Fibroblast of lung (primary cell): ENCODE results near the gene PDE2A. TPM values are rescaled to one million over a fixed set of nuclear protein-coding genes. Genes with fewer than 3 reads are reported as not detected.

ENCODE experiments used
- DNase-seq, 2 donors: peaks; one replicate each; pipeline versions ENCODE4 v3.0.0 to v3.0.0-alpha.2; 2010; ENCODE audit warnings: low read depth in 2 of 2
- H2AFZ ChIP-seq: 2 replicates; pipeline ENCODE4 v1.5.1; 2012; ENCODE audit warnings: low read length, control low read depth, inconsistent platforms
- H3K27ac ChIP-seq: 2 replicates; pipeline ENCODE4 v1.5.1; 2011; ENCODE audit warnings: low read length, control low read depth; ENCODE audit not compliant: insufficient read depth
- H3K27me3 ChIP-seq: 2 replicates; pipeline ENCODE4 v1.5.1; 2011; ENCODE audit warnings: mild to moderate bottlenecking, low read length; ENCODE audit not compliant: control insufficient read depth, insufficient read depth
- H3K36me3 ChIP-seq: 2 replicates; pipeline ENCODE4 v1.5.1; 2011; ENCODE audit warnings: low read length; ENCODE audit not compliant: control insufficient read depth, insufficient read depth
- H3K4me1 ChIP-seq: 2 replicates; pipeline ENCODE4 v1.5.1; 2011; ENCODE audit warnings: low read length; ENCODE audit not compliant: control insufficient read depth, insufficient read depth; ENCODE audit errors: extremely low read depth
- H3K4me2 ChIP-seq: 2 replicates; pipeline ENCODE4 v1.5.1; 2011; ENCODE audit warnings: low read length, control low read depth; ENCODE audit not compliant: insufficient read depth; ENCODE audit errors: extremely low read depth
- H3K4me3 ChIP-seq, 4 experiments: fragments of 200-600 bp in 1 of 4; sonication (generic) in 1 of 4; replicated peaks in 1 of 4; 2 replicates each; pipeline ENCODE4 v1.5.1; 2011 to 2016; ENCODE audit warnings: low read length in 4 of 4, low read depth in 3 of 4, mild to moderate bottlenecking in 3 of 4, control low read depth in 2 of 4, inconsistent platforms in 1 of 4, mixed read lengths in 1 of 4; ENCODE audit not compliant: insufficient read depth in 1 of 4; ENCODE audit errors: control extremely low read depth in 1 of 4
- H3K79me2 ChIP-seq: 2 replicates; pipeline ENCODE4 v1.5.1; 2012; ENCODE audit warnings: mild to moderate bottlenecking, low read length, inconsistent platforms; ENCODE audit not compliant: control insufficient read depth, insufficient read depth
- H3K9ac ChIP-seq: 2 replicates; pipeline ENCODE4 v1.5.1; 2011; ENCODE audit warnings: mild to moderate bottlenecking, low read length, control low read depth; ENCODE audit not compliant: insufficient read depth
- H3K9me3 ChIP-seq: 2 replicates; pipeline ENCODE4 v1.5.1; 2012; ENCODE audit warnings: low read depth, low read length; ENCODE audit not compliant: control insufficient read depth, insufficient read depth
- H4K20me1 ChIP-seq: 2 replicates; pipeline ENCODE4 v1.5.1; 2011; ENCODE audit warnings: low read length; ENCODE audit not compliant: control insufficient read depth, insufficient read depth; ENCODE audit errors: extremely low read depth
- CTCF ChIP-seq, 2 donors: IDR thresholded peaks in 1 of 2; conservative IDR thresholded peaks in 1 of 2; 1 replicate in 1 of 2; 2 replicates in 1 of 2; pipeline ENCODE4 v1.5.1; 2011 to 2012; ENCODE audit warnings: low read length in 2 of 2, control low read depth in 1 of 2, inconsistent platforms in 1 of 2, low read depth in 1 of 2, mild to moderate bottlenecking in 1 of 2
- EZH2 ChIP-seq: IDR thresholded peaks from 2 replicates; pipeline ENCODE4 v1.5.1; 2012; ENCODE audit warnings: low read length, control low read depth, mild to moderate bottlenecking; ENCODE audit errors: missing control alignments
- polyA plus RNA-seq, 2 donors: library from polyadenylated mRNA; depleted of rRNA in 1 of 2; stranded (reverse) in 1 of 2; unstranded in 1 of 2; fragments of >200 nt; gene quantifications; 2 replicates each; pipeline ENCODE4 v1.2.1, GENCODE V29; 2011 to 2012; ENCODE audit warnings: missing spikeins in 1 of 2
- total RNA-seq: library from RNA; depleted of rRNA; stranded (reverse); fragments of >200 nt; gene quantifications from 2 replicates; pipeline ENCODE4 v1.2.1, GENCODE V29; 2014

The PDE2A gene
- total and polyA plus RNA-seq, 2 donors (not counting 1 experiment from before 2014, with no cell fraction given) = 0.50 to 2.6 TPM

DNA sequence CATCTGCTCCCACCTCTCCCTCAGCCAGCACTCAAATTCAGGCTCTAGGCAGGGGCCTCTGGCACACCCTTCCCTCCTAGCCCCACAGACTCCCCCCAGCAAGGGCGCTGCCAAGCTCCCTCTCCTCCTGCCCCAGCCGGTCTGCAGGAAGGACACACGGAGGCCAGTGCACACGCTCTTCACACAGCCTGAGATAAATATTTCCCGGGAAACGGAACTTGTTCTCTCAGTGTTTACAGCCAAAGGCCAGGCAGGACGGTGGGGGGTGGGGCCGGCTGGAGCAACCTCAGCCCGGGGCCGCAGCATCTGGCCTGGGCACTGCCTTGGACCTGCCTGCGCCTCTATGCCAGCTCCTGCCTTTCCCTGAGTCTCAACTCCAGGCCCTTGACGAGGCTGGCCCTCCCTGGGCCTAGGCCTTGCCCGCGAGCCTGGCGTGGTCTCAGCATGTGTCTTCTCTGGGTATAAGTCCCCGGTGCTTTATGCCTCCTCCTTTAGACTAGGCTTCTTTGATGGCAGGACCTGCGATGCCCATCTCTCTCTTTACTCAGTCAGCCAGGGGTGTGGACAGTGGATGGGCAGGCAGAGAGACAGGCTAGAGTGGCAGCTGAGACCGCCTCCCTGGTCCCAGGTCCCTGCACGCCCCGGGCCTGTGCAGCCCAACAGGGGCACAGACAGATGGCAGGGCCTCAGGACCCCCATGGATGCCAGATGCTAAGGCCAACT, 48.4 kb downstream of the PDE2A start:
- no peaks in the 10 kb centered on the region for H3K4me1 ChIP-seq
- peak overlapping the region; percentile 35 for H2AFZ ChIP-seq
- no peaks in the 10 kb centered on the region for H3K9me3 ChIP-seq
- peak in 1 of 2 donors; percentile 36 for DNase-seq
- no peak for TF ChIP-seq CTCF (conservative IDR thresholded peaks at IDR 0.05 in 1 of 2, IDR thresholded peaks at IDR 0.05 in 1 of 2; ENCODE audit: low read depth in 1 of 2, low read length in 2 of 2)
- TF ChIP-seq EZH2 = no peak
- H3K36me3 ChIP-seq = no peaks in the 10 kb centered on the region
- H3K27ac ChIP-seq = no peak overlapping the region
- H3K9ac ChIP-seq = no peak overlapping the region
- no peaks in the 10 kb centered on the region for H4K20me1 ChIP-seq
- no peak overlapping the region for H3K4me3 ChIP-seq
- no peak overlapping the region for H3K4me2 ChIP-seq
- H3K27me3 ChIP-seq = no peaks in the 10 kb centered on the region
- H3K79me2 ChIP-seq = no peaks in the 10 kb centered on the region

DNA sequence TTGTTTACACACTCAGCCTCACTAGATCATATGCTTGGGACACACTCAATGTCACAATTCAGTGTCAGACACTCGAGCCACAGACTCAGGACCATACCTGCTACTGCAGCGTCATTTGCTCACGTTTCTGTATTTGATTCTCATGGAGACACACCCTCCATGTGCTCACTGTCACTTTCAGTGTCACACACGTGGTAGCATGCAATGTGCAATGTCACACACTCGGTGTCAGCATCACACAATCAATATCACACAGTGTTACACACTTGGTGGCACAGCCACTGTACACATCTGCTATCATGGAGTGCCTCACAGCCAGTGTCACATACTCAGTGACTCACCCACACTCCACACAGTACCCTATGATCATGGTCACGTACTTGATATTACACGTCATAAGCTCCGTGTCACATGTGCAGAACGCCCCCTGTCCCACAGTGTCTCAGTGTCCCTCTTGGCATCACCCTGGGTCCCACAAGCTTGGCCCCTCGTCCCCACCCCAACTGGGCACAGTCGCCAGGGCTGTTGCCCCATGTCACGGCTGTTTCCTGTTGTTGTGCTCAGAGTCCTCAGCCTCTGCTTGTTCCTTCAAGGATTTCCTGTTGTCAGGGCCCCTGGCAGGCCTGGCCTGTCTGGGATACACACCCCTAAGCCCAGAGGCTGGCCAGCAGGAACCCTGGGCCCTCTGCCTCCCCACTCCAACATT, 49.6 kb downstream of the PDE2A start:
- H4K20me1 ChIP-seq = no peaks in the 10 kb centered on the region
- no peak overlapping the region for H3K27ac ChIP-seq
- H3K36me3 ChIP-seq = no peaks in the 10 kb centered on the region
- DNase-seq = no peak
- H2AFZ ChIP-seq = no peak overlapping the region
- TF ChIP-seq CTCF (conservative IDR thresholded peaks at IDR 0.05 in 1 of 2, IDR thresholded peaks at IDR 0.05 in 1 of 2; ENCODE audit: low read depth in 1 of 2, low read length in 2 of 2) = no peak
- TF ChIP-seq EZH2 = peak; percentile 34
- H3K4me2 ChIP-seq = no peak overlapping the region
- no peak overlapping the region for H3K4me3 ChIP-seq
- no peaks in the 10 kb centered on the region for H3K4me1 ChIP-seq
- no peaks in the 10 kb centered on the region for H3K79me2 ChIP-seq
- H3K9ac ChIP-seq = no peak overlapping the region
- no peaks in the 10 kb centered on the region for H3K9me3 ChIP-seq
- H3K27me3 ChIP-seq = no peaks in the 10 kb centered on the region

GRCh38 chr11:72623052-72623451, 51.2 kb downstream of the PDE2A start:
- Histone ChIP-seq H3K36me3 (no peaks in the 10 kb centered on the region), H3K4me2 (no peak overlapping the region), H4K20me1 (no peaks in the 10 kb centered on the region), H3K4me1 (no peaks in the 10 kb centered on the region), H3K27me3 (no peaks in the 10 kb centered on the region), H2AFZ (no peak overlapping the region), H3K79me2 (no peaks in the 10 kb centered on the region), H3K27ac (no peak overlapping the region), H3K9ac (no peak overlapping the region), H3K4me3 (no peak overlapping the region), H3K9me3 (no peaks in the 10 kb centered on the region)
- no peak for TF ChIP-seq CTCF (conservative IDR thresholded peaks at IDR 0.05 in 1 of 2, IDR thresholded peaks at IDR 0.05 in 1 of 2; ENCODE audit: low read depth in 1 of 2, low read length in 2 of 2)
- no peak for TF ChIP-seq EZH2
- DNase-seq = no peak
